Measurements from ENCODE around the gene GLT8D2. TPM values are rescaled to one million over a fixed set of nuclear protein-coding genes. Genes with fewer than 3 reads are reported as not detected.

GLT8D2 gene
- total and polyA plus RNA-seq, 5 donors from 2014 or later, result not detected

DNA sequence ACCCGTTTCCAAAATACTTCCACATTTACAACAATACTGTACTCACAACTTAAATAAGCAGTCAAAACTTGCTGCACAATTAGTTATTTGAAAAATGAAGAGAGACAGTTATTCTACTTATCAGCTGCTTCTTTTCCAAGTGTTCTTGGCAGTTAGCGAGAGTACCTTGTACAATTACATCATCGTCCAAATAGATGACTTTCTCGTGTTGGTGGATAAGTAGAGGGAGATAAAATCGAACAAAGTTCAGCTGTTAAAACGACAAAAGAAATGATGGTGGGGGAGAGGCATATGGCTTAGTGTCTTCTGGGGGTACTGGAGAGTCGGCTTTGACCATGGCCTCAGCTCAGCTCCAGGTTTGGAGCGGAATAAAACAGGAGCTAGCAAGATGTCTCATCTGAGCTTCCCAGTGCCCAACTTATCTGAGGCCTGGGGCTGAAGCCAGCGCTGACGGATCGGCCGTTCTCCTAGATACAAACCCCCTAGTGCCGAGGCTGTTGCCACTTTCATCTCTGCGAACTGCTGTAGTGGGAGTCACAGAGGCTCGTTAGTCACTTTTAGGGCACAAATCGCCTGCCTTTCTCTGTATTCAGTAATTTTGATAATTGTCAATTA, 52.6 kb downstream of the GLT8D2 start:
- Mint-ChIP-seq H3K36me3 (no peaks in the 10 kb centered on the region), H3K27me3 (peaks cover 37% of the 10 kb centered on the region), H3K4me3 (no peak overlapping the region), H3K9me3 (peaks cover 0 to 6% (median 0%) of the 10 kb centered on the region in 7 donors), H3K4me1 (no peaks in the 10 kb centered on the region), H3K27ac (no peak overlapping the region)
- Histone ChIP-seq H3K36me3 (ENCODE audit: control insufficient read depth, insufficient read depth, low read length) (no peaks in the 10 kb centered on the region), H3K27ac (ENCODE audit: insufficient read depth, low read length, poor library complexity, severe bottlenecking) (no peak overlapping the region), H3K4me3 (ENCODE audit: low read depth, low read length) (no peak overlapping the region), H3K9me3 (ENCODE audit: control insufficient read depth in 2 of 2, low read length in 2 of 2) (no peaks in the 10 kb centered on the region), H3K27me3 (ENCODE audit: control insufficient read depth, insufficient read depth, low read length) (peaks cover 12% of the 10 kb centered on the region), H3K4me1 (ENCODE audit: control insufficient read depth, insufficient read depth, low read length, poor library complexity, severe bottlenecking) (no peaks in the 10 kb centered on the region)
- no peak for ATAC-seq (ENCODE audit: low read depth in 2 of 2)
- no peak for DNase-seq

DNA sequence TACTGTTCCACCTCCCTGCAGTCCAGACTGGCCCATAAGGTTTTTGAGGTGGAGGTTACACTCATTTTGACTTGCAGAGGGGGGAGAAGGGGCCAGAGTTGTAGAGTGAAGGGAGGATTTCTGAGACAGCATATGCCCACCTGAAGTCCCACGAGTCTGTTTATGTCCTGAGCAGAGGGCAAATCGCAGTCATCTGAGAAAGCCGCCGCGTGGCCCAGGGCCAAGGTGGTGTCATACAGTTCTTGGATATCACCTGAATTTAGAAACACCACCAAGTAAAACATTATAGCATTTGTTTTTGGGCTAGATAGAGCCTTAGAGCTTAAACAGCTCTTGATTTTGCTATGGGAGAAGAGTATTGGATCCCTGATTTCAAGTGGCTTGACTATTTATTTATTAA, 53.4 kb downstream of the GLT8D2 start:
- H3K27ac ChIP-seq (ENCODE audit: insufficient read depth, low read length, poor library complexity, severe bottlenecking), result no peak overlapping the region
- peaks cover 12% of the 10 kb centered on the region for H3K27me3 ChIP-seq (ENCODE audit: control insufficient read depth, insufficient read depth, low read length)
- no peaks in the 10 kb centered on the region for H3K36me3 ChIP-seq (ENCODE audit: control insufficient read depth, insufficient read depth, low read length)
- no peak overlapping the region for H3K4me3 ChIP-seq (ENCODE audit: low read depth, low read length)
- DNase-seq, result no peak
- no peaks in the 10 kb centered on the region for H3K4me1 ChIP-seq (ENCODE audit: control insufficient read depth, insufficient read depth, low read length, poor library complexity, severe bottlenecking)
- H3K9me3 Mint-ChIP-seq, result peaks cover 0 to 6% (median 0%) of the 10 kb centered on the region in 7 donors
- no peak overlapping the region for H3K27ac Mint-ChIP-seq
- no peak overlapping the region for H3K4me3 Mint-ChIP-seq
- H3K27me3 Mint-ChIP-seq, result peaks cover 31% of the 10 kb centered on the region
- H3K4me1 Mint-ChIP-seq, result no peaks in the 10 kb centered on the region
- no peaks in the 10 kb centered on the region for H3K9me3 ChIP-seq (ENCODE audit: control insufficient read depth in 2 of 2, low read length in 2 of 2)
- no peaks in the 10 kb centered on the region for H3K36me3 Mint-ChIP-seq
- ATAC-seq (ENCODE audit: low read depth in 2 of 2), result no peak

DNA sequence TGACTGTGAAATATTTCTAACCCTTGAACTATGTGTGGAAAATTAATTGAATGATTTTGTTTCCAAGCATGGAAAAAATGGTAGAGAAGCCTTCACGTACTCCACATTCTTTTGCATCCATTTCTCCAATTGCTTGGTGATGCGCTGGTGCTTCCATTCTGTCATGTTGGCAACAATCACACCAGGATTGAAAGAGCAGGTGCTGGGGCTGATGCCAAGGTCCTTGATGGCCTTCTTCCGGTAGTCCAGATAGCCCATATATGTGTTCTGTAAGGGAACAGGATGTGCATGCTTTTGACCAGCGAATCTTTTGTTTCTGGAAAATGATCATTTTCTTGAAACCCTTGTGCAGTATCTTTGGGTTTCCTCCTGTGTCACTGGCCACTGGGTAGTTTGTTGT, 55.8 kb downstream of the GLT8D2 start:
- no peaks in the 10 kb centered on the region for H3K4me1 ChIP-seq (ENCODE audit: control insufficient read depth, insufficient read depth, low read length, poor library complexity, severe bottlenecking)

DNA sequence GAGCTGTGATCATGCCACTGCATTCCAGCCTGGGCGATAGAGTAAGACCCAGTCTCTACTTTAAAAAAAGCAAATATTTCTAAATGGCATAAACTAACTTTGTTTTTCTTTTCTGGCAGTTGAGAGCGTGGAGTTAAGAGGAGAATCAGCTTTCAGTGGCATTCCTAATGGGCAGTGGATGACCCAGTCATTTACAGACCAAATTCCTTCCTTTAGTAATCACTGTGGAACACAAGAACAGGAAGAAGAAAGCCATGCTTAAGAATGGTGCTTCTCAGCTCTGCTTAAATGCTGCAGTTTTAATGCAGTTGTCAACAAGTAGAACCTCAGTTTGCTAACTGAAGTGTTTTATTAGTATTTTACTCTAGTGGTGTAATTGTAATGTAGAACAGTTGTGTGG, 63.2 kb downstream of the GLT8D2 start:
- H3K36me3 ChIP-seq (ENCODE audit: control insufficient read depth, insufficient read depth, low read length), result peaks cover 59% of the 10 kb centered on the region
- Mint-ChIP-seq H3K9me3 (no peaks in the 10 kb centered on the region), H3K36me3 (peaks cover 9% of the 10 kb centered on the region), H3K27me3 (no peaks in the 10 kb centered on the region), H3K4me3 (no peak overlapping the region), H3K27ac (no peak overlapping the region), H3K4me1 (peaks cover 0 to 5% (median under 1%) of the 10 kb centered on the region in 4 donors)
- no peaks in the 10 kb centered on the region for H3K4me1 ChIP-seq (ENCODE audit: control insufficient read depth, insufficient read depth, low read length, poor library complexity, severe bottlenecking)
- DNase-seq (no peak), ATAC-seq (ENCODE audit: low read depth in 2 of 2) (no peak)
- no peak overlapping the region for H3K4me3 ChIP-seq (ENCODE audit: low read depth, low read length)
- no peaks in the 10 kb centered on the region for H3K9me3 ChIP-seq (ENCODE audit: control insufficient read depth in 2 of 2, low read length in 2 of 2)
- no peak overlapping the region for H3K27ac ChIP-seq (ENCODE audit: insufficient read depth, low read length, poor library complexity, severe bottlenecking)
- H3K27me3 ChIP-seq (ENCODE audit: control insufficient read depth, insufficient read depth, low read length), result no peaks in the 10 kb centered on the region

More for the DNA sequence above, 55.8 kb downstream of the GLT8D2 start:
- Mint-ChIP-seq H3K4me3 (no peak overlapping the region), H3K9me3 (peaks cover 0 to 3% (median 0%) of the 10 kb centered on the region in 7 donors), H3K27me3 (peaks cover 22% of the 10 kb centered on the region), H3K4me1 (peaks cover 0 to 5% (median 0%) of the 10 kb centered on the region in 4 donors), H3K27ac (no peak overlapping the region), H3K36me3 (no peaks in the 10 kb centered on the region)
- Histone ChIP-seq H3K27ac (ENCODE audit: insufficient read depth, low read length, poor library complexity, severe bottlenecking) (no peak overlapping the region), H3K4me3 (ENCODE audit: low read depth, low read length) (no peak overlapping the region), H3K27me3 (ENCODE audit: control insufficient read depth, insufficient read depth, low read length) (peaks cover 4% of the 10 kb centered on the region), H3K36me3 (ENCODE audit: control insufficient read depth, insufficient read depth, low read length) (peaks cover 3% of the 10 kb centered on the region), H3K9me3 (ENCODE audit: control insufficient read depth in 2 of 2, low read length in 2 of 2) (no peaks in the 10 kb centered on the region)
- DNase-seq (no peak), ATAC-seq (ENCODE audit: low read depth in 2 of 2) (no peak)

DNA sequence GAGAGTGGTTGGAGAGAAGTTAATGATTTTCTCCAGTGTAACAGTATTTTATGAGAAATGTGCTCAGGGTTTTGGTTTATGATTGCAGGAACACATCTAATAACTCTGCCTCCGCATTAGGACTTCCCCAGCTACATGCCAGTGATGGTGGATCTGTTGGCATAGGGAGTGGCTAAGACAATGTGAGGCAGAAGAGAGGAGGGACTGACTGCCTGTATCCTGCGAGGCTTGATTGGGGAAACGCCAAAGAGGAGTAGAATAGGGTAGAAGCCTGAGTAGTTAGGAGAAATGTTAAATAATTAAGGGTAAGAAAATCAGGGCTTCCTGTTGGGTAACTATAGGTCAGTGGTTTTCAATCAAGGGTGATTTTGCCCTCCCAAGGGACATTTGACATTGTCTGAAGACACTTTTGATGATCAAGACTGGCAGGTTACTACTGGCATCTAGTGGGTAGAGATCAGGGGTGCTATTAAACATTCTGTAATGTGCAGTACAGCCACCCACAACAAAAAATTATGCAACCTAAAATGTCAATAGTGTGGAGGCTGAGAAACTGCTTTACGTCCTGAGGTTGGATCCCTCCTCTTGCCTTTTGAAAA, 71.5 kb downstream of the GLT8D2 start:
- Histone ChIP-seq H3K4me3 (ENCODE audit: low read depth, low read length) (no peak overlapping the region), H3K9me3 (ENCODE audit: control insufficient read depth in 2 of 2, low read length in 2 of 2) (no peaks in the 10 kb centered on the region), H3K4me1 (ENCODE audit: control insufficient read depth, insufficient read depth, low read length, poor library complexity, severe bottlenecking) (no peaks in the 10 kb centered on the region), H3K27ac (ENCODE audit: insufficient read depth, low read length, poor library complexity, severe bottlenecking) (no peak overlapping the region), H3K27me3 (ENCODE audit: control insufficient read depth, insufficient read depth, low read length) (no peaks in the 10 kb centered on the region), H3K36me3 (ENCODE audit: control insufficient read depth, insufficient read depth, low read length) (peaks cover 57% of the 10 kb centered on the region)
- Mint-ChIP-seq H3K27ac (peak overlapping the region; percentile 14 to 80 (median 22)), H3K4me3 (no peak overlapping the region), H3K27me3 (no peaks in the 10 kb centered on the region), H3K36me3 (peaks cover 41% of the 10 kb centered on the region), H3K4me1 (peaks cover 0 to 29% (median 27%) of the 10 kb centered on the region in 4 donors), H3K9me3 (no peaks in the 10 kb centered on the region)
- no peak for DNase-seq
- no peak for ATAC-seq (ENCODE audit: low read depth in 2 of 2)

DNA sequence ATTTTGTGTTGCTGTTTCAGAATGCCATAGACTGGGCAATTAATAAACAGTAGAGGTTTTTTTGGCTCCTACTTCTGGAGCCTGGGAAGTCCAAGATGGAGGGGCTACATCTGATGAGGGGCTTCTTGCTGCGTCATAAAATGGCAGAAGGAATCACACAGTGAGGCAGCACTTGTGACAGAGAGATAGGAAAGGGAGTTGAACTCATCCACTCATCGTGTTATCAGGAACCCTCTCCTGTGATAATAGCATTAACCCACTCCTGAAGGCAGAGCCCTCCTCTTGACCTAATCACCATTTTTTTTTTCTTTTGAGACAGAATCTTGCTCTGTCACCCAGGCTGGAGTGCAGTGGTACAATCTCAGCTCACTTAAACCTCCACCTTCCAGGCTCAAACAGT, 74.6 kb downstream of the GLT8D2 start:
- peaks cover 11% of the 10 kb centered on the region for H3K4me1 ChIP-seq (ENCODE audit: control insufficient read depth, insufficient read depth, low read length, poor library complexity, severe bottlenecking)
- peak overlapping the region in 2 of 3 donors; percentile 32 to 44 for H3K27ac Mint-ChIP-seq
- H3K36me3 Mint-ChIP-seq, result peaks cover 41% of the 10 kb centered on the region
- no peak overlapping the region for H3K27ac ChIP-seq (ENCODE audit: insufficient read depth, low read length, poor library complexity, severe bottlenecking)
- H3K27me3 ChIP-seq (ENCODE audit: control insufficient read depth, insufficient read depth, low read length), result no peaks in the 10 kb centered on the region
- H3K4me1 Mint-ChIP-seq, result peaks cover 11 to 52% (median 44%) of the 10 kb centered on the region in 4 donors
- H3K9me3 ChIP-seq (ENCODE audit: control insufficient read depth in 2 of 2, low read length in 2 of 2), result no peaks in the 10 kb centered on the region
- no peaks in the 10 kb centered on the region for H3K9me3 Mint-ChIP-seq
- no peak for ATAC-seq (ENCODE audit: low read depth in 2 of 2)
- H3K4me3 ChIP-seq (ENCODE audit: low read depth, low read length), result no peak overlapping the region
- no peaks in the 10 kb centered on the region for H3K27me3 Mint-ChIP-seq
- H3K36me3 ChIP-seq (ENCODE audit: control insufficient read depth, insufficient read depth, low read length), result peaks cover 30% of the 10 kb centered on the region
- no peak overlapping the region for H3K4me3 Mint-ChIP-seq
- no peak for DNase-seq

DNA sequence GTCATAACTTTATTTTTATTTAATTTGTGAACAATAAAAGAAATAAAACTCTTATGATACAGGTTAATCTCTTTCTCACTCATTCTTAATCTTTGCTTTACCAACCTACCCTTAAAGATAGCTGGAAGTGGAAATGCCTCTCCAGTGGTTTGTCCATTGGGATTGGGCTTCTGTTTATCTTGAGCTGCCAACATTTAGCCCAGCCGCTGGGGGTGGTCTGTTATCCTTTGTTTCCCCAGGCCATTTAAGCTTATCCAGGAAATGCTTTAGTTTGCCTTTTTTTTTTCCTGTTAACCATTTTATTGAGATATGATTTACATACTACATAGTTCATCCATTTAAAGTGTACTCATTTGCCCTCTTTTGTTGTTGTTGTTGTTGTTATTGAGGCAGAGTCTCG, 76.1 kb downstream of the GLT8D2 start:
- no peaks in the 10 kb centered on the region for H3K9me3 ChIP-seq (ENCODE audit: control insufficient read depth in 2 of 2, low read length in 2 of 2)
- peaks cover 19% of the 10 kb centered on the region for H3K36me3 ChIP-seq (ENCODE audit: control insufficient read depth, insufficient read depth, low read length)
- H3K4me1 Mint-ChIP-seq, result peaks cover 18 to 65% (median 51%) of the 10 kb centered on the region in 4 donors
- no peak overlapping the region for H3K4me3 ChIP-seq (ENCODE audit: low read depth, low read length)
- no peaks in the 10 kb centered on the region for H3K9me3 Mint-ChIP-seq
- DNase-seq (no peak), ATAC-seq (ENCODE audit: low read depth in 2 of 2) (no peak)
- no peak overlapping the region for H3K27ac ChIP-seq (ENCODE audit: insufficient read depth, low read length, poor library complexity, severe bottlenecking)
- H3K4me3 Mint-ChIP-seq, result peak overlapping the region in 1 of 4 donors; percentile 24
- H3K27me3 ChIP-seq (ENCODE audit: control insufficient read depth, insufficient read depth, low read length), result no peaks in the 10 kb centered on the region
- H3K4me1 ChIP-seq (ENCODE audit: control insufficient read depth, insufficient read depth, low read length, poor library complexity, severe bottlenecking), result peaks cover 16% of the 10 kb centered on the region
- H3K27me3 Mint-ChIP-seq, result no peaks in the 10 kb centered on the region
- peaks cover 32% of the 10 kb centered on the region for H3K36me3 Mint-ChIP-seq
- no peak overlapping the region for H3K27ac Mint-ChIP-seq

DNA sequence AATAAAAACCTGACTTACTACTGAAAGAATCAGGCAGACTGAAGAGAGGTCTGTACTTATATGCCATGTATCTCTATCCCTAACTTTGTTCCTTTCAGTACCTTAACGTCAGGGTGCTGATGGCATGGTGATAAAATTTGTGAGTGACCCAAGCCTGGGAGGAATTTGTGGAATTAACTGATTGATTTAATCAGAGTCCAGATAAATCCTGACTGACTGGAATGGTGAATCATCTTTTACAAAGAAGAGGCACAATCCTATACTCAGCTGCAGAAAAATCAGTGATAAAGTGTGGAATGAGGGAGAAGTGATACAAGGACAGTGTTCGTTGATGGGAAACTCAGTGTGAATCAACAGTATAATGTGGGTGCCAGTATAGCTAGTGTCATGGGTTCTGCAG, 80.6 kb downstream of the GLT8D2 start:
- Histone ChIP-seq H3K9me3 (ENCODE audit: control insufficient read depth in 2 of 2, low read length in 2 of 2) (no peaks in the 10 kb centered on the region), H3K27ac (ENCODE audit: insufficient read depth, low read length, poor library complexity, severe bottlenecking) (no peak overlapping the region), H3K36me3 (ENCODE audit: control insufficient read depth, insufficient read depth, low read length) (peaks cover 7% of the 10 kb centered on the region), H3K4me1 (ENCODE audit: control insufficient read depth, insufficient read depth, low read length, poor library complexity, severe bottlenecking) (peaks cover 48% of the 10 kb centered on the region), H3K4me3 (ENCODE audit: low read depth, low read length) (peak overlapping the region; percentile 21), H3K27me3 (ENCODE audit: control insufficient read depth, insufficient read depth, low read length) (no peaks in the 10 kb centered on the region)
- Mint-ChIP-seq H3K4me3 (peak overlapping the region in 3 of 4 donors; percentile 31 to 81 (median 71)), H3K9me3 (no peaks in the 10 kb centered on the region), H3K36me3 (peaks cover 17% of the 10 kb centered on the region), H3K27ac (peak overlapping the region in 2 of 3 donors; percentile 16 to 70), H3K27me3 (no peaks in the 10 kb centered on the region), H3K4me1 (peaks cover 39 to 85% (median 63%) of the 10 kb centered on the region in 4 donors)
- ATAC-seq (ENCODE audit: low read depth in 2 of 2) (no peak), DNase-seq (no peak)

Measured in CD4-positive, CD25-positive, alpha-beta regulatory T cell (primary cell).